Spleen (tissue), 11 donors: ENCODE results near the gene SMAD5. TPM values are rescaled to one million over a fixed set of nuclear protein-coding genes. Genes with fewer than 3 reads are reported as not detected.

Experiments used
- DNase-seq: peaks from one replicate; pipeline ENCODE4 v3.0.0-alpha.2; 2020
- H3K27ac ChIP-seq, 8 donors: fragments of 200-600 bp; sonication (generic) in 7 of 8; 1 replicate in 4 of 8; 2 replicates in 4 of 8; pipeline versions ENCODE4 v1.5.0 to v1.8.0; 2016 to 2021; ENCODE audit warnings: inconsistent platforms in 4 of 8, mild to moderate bottlenecking in 4 of 8, moderate library complexity in 1 of 8
- H3K27me3 ChIP-seq, 7 donors: fragments of 200-600 bp; sonication (generic) in 6 of 7; replicated peaks in 1 of 7; 1 replicate in 4 of 7; 2 replicates in 3 of 7; pipeline versions ENCODE4 v1.5.0 to v1.8.0; 2016 to 2021; ENCODE audit warnings: inconsistent platforms in 3 of 7, mild to moderate bottlenecking in 1 of 7
- H3K36me3 ChIP-seq, 6 donors: fragments of 200-600 bp; sonication (generic) in 5 of 6; 1 replicate in 4 of 6; 2 replicates in 2 of 6; pipeline versions ENCODE4 v1.5.0 to v1.8.0; 2016 to 2021; ENCODE audit warnings: inconsistent platforms in 2 of 6
- H3K4me1 ChIP-seq, 6 donors: fragments of 200-600 bp; sonication (generic) in 5 of 6; 1 replicate in 3 of 6; 2 replicates in 3 of 6; pipeline versions ENCODE4 v1.5.0 to v1.8.0; 2016 to 2021; ENCODE audit warnings: inconsistent platforms in 3 of 6
- H3K4me3 ChIP-seq, 8 donors: fragments of 200-600 bp; sonication (generic) in 7 of 8; 1 replicate in 4 of 8; 2 replicates in 4 of 8; pipeline versions ENCODE4 v1.5.0 to v1.8.0; 2016 to 2021; ENCODE audit warnings: inconsistent platforms in 4 of 8, mild to moderate bottlenecking in 4 of 8, moderate library complexity in 2 of 8
- H3K9me3 ChIP-seq, 8 donors: fragments of 200-600 bp; sonication (generic) in 7 of 8; 1 replicate in 4 of 8; 2 replicates in 4 of 8; pipeline versions ENCODE4 v1.5.0 to v1.8.0; 2016 to 2021; ENCODE audit warnings: inconsistent platforms in 4 of 8
- CTCF ChIP-seq, 11 experiments: fragments of 200-600 bp in 7 of 11; fragments of 450-650 bp in 4 of 11; sonication (generic) in 4 of 11; IDR thresholded peaks in 8 of 11; conservative IDR thresholded peaks in 3 of 11; 1 replicate in 7 of 11; 2 replicates in 4 of 11; pipeline versions ENCODE4 v1.4.0 to v1.8.0; 2016 to 2021; ENCODE audit warnings: antibody characterized with exemption in 11 of 11, inconsistent platforms in 4 of 11, mild to moderate bottlenecking in 1 of 11
- POLR2A ChIP-seq, 3 donors: fragments of 450-650 bp; IDR thresholded peaks; one replicate each; pipeline ENCODE4 v1.5.1; 2017; ENCODE audit warnings: antibody characterized with exemption in 3 of 3, mild to moderate bottlenecking in 1 of 3
- POLR2AphosphoS5 ChIP-seq, 3 donors: sonication (generic); formaldehyde crosslinking; IDR thresholded peaks; one replicate each; pipeline ENCODE4 v1.5.1; 2017; ENCODE audit warnings: antibody characterized with exemption in 3 of 3
- WGBS, 5 donors: extraction: QIAGEN DNeasy Blood & Tissue Kit in 3 of 5; methylation state at CpG; one replicate each; pipeline versions ENCODE4 v1.1.5 to v1.1.7; 2013 to 2018; 5-methylcytosine and 5-hydroxymethylcytosine counted together
- intact Hi-C: fragments of 100-400 bp; cut with DNase I; formaldehyde crosslinking; loops from one replicate; pipeline ENCODE4 v1.15.0; 2023; ENCODE audit warnings: low total_unique reads
- polyA plus RNA-seq, 3 donors: library from polyadenylated mRNA; stranded (reverse); fragments of 200-250 nt; gene quantifications; one replicate each; pipeline ENCODE4 v1.2.1, GENCODE V29; 2013
- total RNA-seq, 7 donors: library from RNA; depleted of rRNA in 3 of 7; stranded (reverse); fragments of >200 nt in 3 of 7; fragmentation: NEBNext Ultra II Directional in 4 of 7; extraction: Animal tissue kit (Norgen Biotek cat#: 25700) in 4 of 7; gene quantifications; one replicate each; pipeline versions ENCODE4 v1.1.0 to v1.2.1, GENCODE V29; 2016 to 2021
- donor health status: healthy with polysubstance abuse.
- donor health status: DM: no; HTN: no; CAD: no; lungs with moderate emphysema.
- donor health status: DM: no; HTN: no; CAD: no.
- donor health status: Bipolar disorder and iron deficiency.
- donor health status: healthy.
- donor health status: DM: no; HTN: no; CAD: no.
- donor health status: DM: yes; HTN: yes; CAD: no.

SMAD5 gene
- total and polyA plus RNA-seq, 10 donors = 5.3 to 70.4 (median 52.8) TPM

- H3K36me3 ChIP-seq = no peaks in the 10 kb centered on the region
- peaks cover 4 to 10% (median 7%) of the 10 kb centered on the region in 6 donors for H3K4me1 ChIP-seq
- peaks cover 2 to 83% (median 19%) of the 10 kb centered on the region in 7 donors for H3K27me3 ChIP-seq
- TF ChIP-seq POLR2AphosphoS5 (IDR thresholded peaks at IDR 0.05) (no peak), CTCF (IDR thresholded peaks at IDR 0.05 in 8 of 11, conservative IDR thresholded peaks at IDR 0.05 in 3 of 11) (no peak), POLR2A (IDR thresholded peaks at IDR 0.05) (no peak)
- no peak overlapping the region for H3K4me3 ChIP-seq
- DNase-seq = no peak
- 75 to 95% (median 91%) methylated on average over 3 to 4 of the region's 4 CpGs for WGBS, 5 donors
- H3K27ac ChIP-seq = no peak overlapping the region
- no peaks in the 10 kb centered on the region for H3K9me3 ChIP-seq
- intact Hi-C loops = no loop called here
Observed at GRCh38 chr5:136197462-136198142, 65.0 kb downstream of the SMAD5 start.

GRCh38 chr5:136198453-136198852 is 65.8 kb downstream of the SMAD5 start:
- Histone ChIP-seq H3K9me3 (no peaks in the 10 kb centered on the region), H3K4me1 (peaks cover 0 to 2% (median under 1%) of the 10 kb centered on the region in 6 donors), H3K36me3 (no peaks in the 10 kb centered on the region), H3K27ac (no peak overlapping the region), H3K4me3 (no peak overlapping the region), H3K27me3 (peaks cover 0 to 83% (median 10%) of the 10 kb centered on the region in 7 donors)
- intact Hi-C loops = no loop called here
- peak; percentile 56 for DNase-seq
- WGBS, 5 donors = 76 to 93% (median 82%) methylated on average over 4 to 5 of the region's 5 CpGs
- no peak for TF ChIP-seq POLR2A (IDR thresholded peaks at IDR 0.05)
- TF ChIP-seq CTCF (IDR thresholded peaks at IDR 0.05 in 8 of 11, conservative IDR thresholded peaks at IDR 0.05 in 3 of 11) = no peak
- no peak for TF ChIP-seq POLR2AphosphoS5 (IDR thresholded peaks at IDR 0.05)

GRCh38 chr5:136199408-136199807 is 66.8 kb downstream of the SMAD5 start:
- no peak overlapping the region for H3K27ac ChIP-seq
- no peaks in the 10 kb centered on the region for H3K36me3 ChIP-seq
- no peak overlapping the region for H3K4me3 ChIP-seq
- 84 to 92% (median 91%) methylated on average over 6 to 7 of the region's 7 CpGs for WGBS, 5 donors
- intact Hi-C loops = no loop called here
- H3K4me1 ChIP-seq = no peaks in the 10 kb centered on the region
- peak; percentile 55 for DNase-seq
- TF ChIP-seq POLR2A (IDR thresholded peaks at IDR 0.05) = no peak
- TF ChIP-seq POLR2AphosphoS5 (IDR thresholded peaks at IDR 0.05) = no peak
- no peak for TF ChIP-seq CTCF (IDR thresholded peaks at IDR 0.05 in 8 of 11, conservative IDR thresholded peaks at IDR 0.05 in 3 of 11)
- peaks cover 0 to 78% (median 6%) of the 10 kb centered on the region in 7 donors for H3K27me3 ChIP-seq
- no peaks in the 10 kb centered on the region for H3K9me3 ChIP-seq

- peaks cover 0 to 71% (median 6%) of the 10 kb centered on the region in 7 donors for H3K27me3 ChIP-seq
- WGBS, 5 donors = 57 to 77% (median 70%) methylated on average over 4 of the region's 4 CpGs
Observed at GRCh38 chr5:136200130-136200529, 67.5 kb downstream of the SMAD5 start.

More at GRCh38 chr5:136200130-136200529, 67.5 kb downstream of the SMAD5 start:
- Histone ChIP-seq H3K4me3 (no peak overlapping the region), H3K9me3 (no peaks in the 10 kb centered on the region), H3K36me3 (no peaks in the 10 kb centered on the region), H3K27ac (no peak overlapping the region), H3K4me1 (no peaks in the 10 kb centered on the region)
- intact Hi-C loops = no loop called here
- TF ChIP-seq POLR2A (IDR thresholded peaks at IDR 0.05) = no peak
- no peak for TF ChIP-seq POLR2AphosphoS5 (IDR thresholded peaks at IDR 0.05)
- TF ChIP-seq CTCF (IDR thresholded peaks at IDR 0.05 in 8 of 11, conservative IDR thresholded peaks at IDR 0.05 in 3 of 11) = no peak
- DNase-seq = no peak
